ENCODE measurements around the gene PXMP2. TPM values are rescaled to one million over a fixed set of nuclear protein-coding genes. Genes with fewer than 3 reads are reported as not detected.

Gene PXMP2
- polyA plus RNA-seq, 4 donors = 47.2 to 121 (median 80.8) TPM

- H3K9me3 ChIP-seq (ENCODE audit: control insufficient read depth in 2 of 2, insufficient read depth in 1 of 2, low read depth in 1 of 2, low read length in 1 of 2) = no peaks in the 10 kb centered on the region
- FAIRE-seq (no peak), DNase-seq (no peak)
- no peaks in the 10 kb centered on the region for H3K27me3 ChIP-seq (ENCODE audit: control insufficient read depth in 3 of 3, insufficient read depth in 3 of 3, low read length in 3 of 3)
- no peak overlapping the region for H3K4me3 ChIP-seq (ENCODE audit: low read depth in 1 of 3, low read length in 3 of 3)
- H3K27ac ChIP-seq (ENCODE audit: low read depth in 1 of 3, low read length in 2 of 3) = no peak overlapping the region
- 92 to 95% (median 95%) methylated on average over 13 to 21 of the region's 21 CpGs for WGBS, 3 donors
- H3K36me3 ChIP-seq (ENCODE audit: control insufficient read depth in 3 of 3, insufficient read depth in 2 of 3, low read depth in 1 of 3, low read length in 3 of 3) = peaks cover 10 to 82% (median 19%) of the 10 kb centered on the region in 3 donors
- no peaks in the 10 kb centered on the region for H3K4me1 ChIP-seq (ENCODE audit: control insufficient read depth in 3 of 3, insufficient read depth in 2 of 3, low read depth in 1 of 3, low read length in 2 of 3)
These were observed 31.3 kb downstream of the PXMP2 start for GRCh38 chr12:132718644-132719043.

- no peak for FAIRE-seq
- H3K4me1 ChIP-seq (ENCODE audit: control insufficient read depth in 3 of 3, insufficient read depth in 2 of 3, low read depth in 1 of 3, low read length in 2 of 3) = no peaks in the 10 kb centered on the region
- 94 to 97% (median 94%) methylated on average over 31 of the region's 31 CpGs for WGBS, 3 donors
- H3K27ac ChIP-seq (ENCODE audit: low read depth in 1 of 3, low read length in 2 of 3) = no peak overlapping the region
- DNase-seq = no peak
- H3K36me3 ChIP-seq (ENCODE audit: control insufficient read depth in 3 of 3, insufficient read depth in 2 of 3, low read depth in 1 of 3, low read length in 3 of 3) = peaks cover 10 to 81% (median 24%) of the 10 kb centered on the region in 3 donors
- no peak overlapping the region for H3K4me3 ChIP-seq (ENCODE audit: low read depth in 1 of 3, low read length in 3 of 3)
- H3K9me3 ChIP-seq (ENCODE audit: control insufficient read depth in 2 of 2, insufficient read depth in 1 of 2, low read depth in 1 of 2, low read length in 1 of 2) = no peaks in the 10 kb centered on the region
- H3K27me3 ChIP-seq (ENCODE audit: control insufficient read depth in 3 of 3, insufficient read depth in 3 of 3, low read length in 3 of 3) = no peaks in the 10 kb centered on the region
These were observed 32.0 kb downstream of the PXMP2 start for GRCh38 chr12:132719141-132719953.

DNA sequence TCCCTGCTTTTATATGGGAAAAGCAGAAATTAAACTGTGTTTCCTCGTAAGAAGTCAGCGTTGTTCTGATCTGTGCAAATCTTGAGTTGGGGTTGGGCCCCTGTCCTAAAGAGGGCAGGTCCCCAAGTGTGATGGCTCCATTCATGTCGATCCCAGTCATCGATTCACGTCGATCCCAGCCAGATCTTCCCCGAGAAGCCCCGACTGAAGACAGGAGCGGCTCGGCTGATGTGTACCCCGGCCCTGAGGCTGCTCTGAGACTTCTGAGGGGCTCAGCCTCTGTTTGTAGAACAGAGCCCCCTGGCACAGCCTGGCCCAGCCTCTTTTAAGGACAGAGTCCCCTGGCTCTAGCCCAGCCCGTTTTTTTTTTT, 32.6 kb downstream of the PXMP2 start:
- Histone ChIP-seq H3K9me3 (ENCODE audit: control insufficient read depth in 2 of 2, insufficient read depth in 1 of 2, low read depth in 1 of 2, low read length in 1 of 2) (no peaks in the 10 kb centered on the region), H3K36me3 (ENCODE audit: control insufficient read depth in 3 of 3, insufficient read depth in 2 of 3, low read depth in 1 of 3, low read length in 3 of 3) (peaks cover 13 to 83% (median 26%) of the 10 kb centered on the region in 3 donors), H3K27me3 (ENCODE audit: control insufficient read depth in 3 of 3, insufficient read depth in 3 of 3, low read length in 3 of 3) (no peaks in the 10 kb centered on the region), H3K27ac (ENCODE audit: low read depth in 1 of 3, low read length in 2 of 3) (no peak overlapping the region), H3K4me3 (ENCODE audit: low read depth in 1 of 3, low read length in 3 of 3) (no peak overlapping the region), H3K4me1 (ENCODE audit: control insufficient read depth in 3 of 3, insufficient read depth in 2 of 3, low read depth in 1 of 3, low read length in 2 of 3) (no peaks in the 10 kb centered on the region)
- 93 to 94% (median 93%) methylated on average over 12 of the region's 12 CpGs for WGBS, 3 donors
- no peak for FAIRE-seq
- DNase-seq = no peak

DNA sequence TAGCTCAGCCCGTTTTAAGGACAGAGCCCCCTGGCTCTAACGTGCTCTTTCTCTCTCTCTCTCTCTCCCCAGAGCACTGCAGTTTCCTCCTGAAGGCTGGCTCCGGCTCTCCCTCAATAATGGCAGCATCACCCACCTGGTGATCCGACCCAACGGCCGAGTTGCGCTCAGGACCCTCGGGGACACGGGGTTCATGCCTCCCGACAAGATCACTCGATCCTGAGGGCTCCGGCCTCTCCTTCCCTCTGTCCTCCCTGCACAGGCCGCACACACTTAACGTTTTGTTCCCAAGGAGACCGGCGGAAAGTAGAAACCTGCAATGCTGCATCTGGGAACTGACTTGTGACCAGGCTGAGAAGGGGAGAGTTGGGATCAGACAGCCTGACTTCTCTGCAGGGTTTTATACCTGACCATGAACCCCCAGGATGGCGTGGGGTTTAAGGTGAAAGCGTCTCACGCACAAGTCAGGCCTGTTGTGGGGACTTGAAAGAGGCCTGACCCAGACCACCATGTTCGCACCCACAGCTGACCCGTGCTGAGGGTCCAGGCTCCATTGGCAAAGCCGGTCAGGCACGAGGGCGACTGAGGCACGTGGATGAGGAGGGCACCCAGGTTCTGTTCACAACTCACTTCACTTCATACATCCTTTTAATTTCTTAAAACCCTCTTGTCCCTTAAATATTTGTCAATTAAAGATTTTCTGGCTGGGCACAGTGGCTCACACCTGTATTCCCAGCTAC, 33.4 kb downstream of the PXMP2 start:
- H3K4me1 ChIP-seq (ENCODE audit: control insufficient read depth in 3 of 3, insufficient read depth in 2 of 3, low read depth in 1 of 3, low read length in 2 of 3) = no peaks in the 10 kb centered on the region
- FAIRE-seq (no peak), DNase-seq (no peak)
- no peak overlapping the region for H3K27ac ChIP-seq (ENCODE audit: low read depth in 1 of 3, low read length in 2 of 3)
- no peaks in the 10 kb centered on the region for H3K9me3 ChIP-seq (ENCODE audit: control insufficient read depth in 2 of 2, insufficient read depth in 1 of 2, low read depth in 1 of 2, low read length in 1 of 2)
- H3K27me3 ChIP-seq (ENCODE audit: control insufficient read depth in 3 of 3, insufficient read depth in 3 of 3, low read length in 3 of 3) = no peaks in the 10 kb centered on the region
- H3K4me3 ChIP-seq (ENCODE audit: low read depth in 1 of 3, low read length in 3 of 3) = no peak overlapping the region
- H3K36me3 ChIP-seq (ENCODE audit: control insufficient read depth in 3 of 3, insufficient read depth in 2 of 3, low read depth in 1 of 3, low read length in 3 of 3) = peaks cover 18 to 85% (median 32%) of the 10 kb centered on the region in 3 donors
- WGBS, 3 donors = 94 to 95% (median 95%) methylated on average over 25 of the region's 25 CpGs

GRCh38 chr12:132723015-132723763, 35.8 kb downstream of the PXMP2 start:
- 91 to 92% (median 92%) methylated on average over 30 of the region's 30 CpGs for WGBS, 3 donors
- Histone ChIP-seq H3K36me3 (ENCODE audit: control insufficient read depth in 3 of 3, insufficient read depth in 2 of 3, low read depth in 1 of 3, low read length in 3 of 3) (peaks cover 33 to 84% (median 47%) of the 10 kb centered on the region in 3 donors), H3K27ac (ENCODE audit: low read depth in 1 of 3, low read length in 2 of 3) (no peak overlapping the region), H3K27me3 (ENCODE audit: control insufficient read depth in 3 of 3, insufficient read depth in 3 of 3, low read length in 3 of 3) (no peaks in the 10 kb centered on the region), H3K9me3 (ENCODE audit: control insufficient read depth in 2 of 2, insufficient read depth in 1 of 2, low read depth in 1 of 2, low read length in 1 of 2) (no peaks in the 10 kb centered on the region), H3K4me3 (ENCODE audit: low read depth in 1 of 3, low read length in 3 of 3) (no peak overlapping the region), H3K4me1 (ENCODE audit: control insufficient read depth in 3 of 3, insufficient read depth in 2 of 3, low read depth in 1 of 3, low read length in 2 of 3) (no peaks in the 10 kb centered on the region)
- FAIRE-seq (no peak), DNase-seq (no peak)

GRCh38 chr12:132723764-132724140, 36.4 kb downstream of the PXMP2 start:
- H3K36me3 ChIP-seq (ENCODE audit: control insufficient read depth in 3 of 3, insufficient read depth in 2 of 3, low read depth in 1 of 3, low read length in 3 of 3) = peaks cover 33 to 87% (median 51%) of the 10 kb centered on the region in 3 donors
- 80 to 96% (median 90%) methylated on average over 2 of the region's 2 CpGs for WGBS, 3 donors
- no peak overlapping the region for H3K27ac ChIP-seq (ENCODE audit: low read depth in 1 of 3, low read length in 2 of 3)

GRCh38 chr12:132724506-132725241, 37.3 kb downstream of the PXMP2 start:
- Histone ChIP-seq H3K27me3 (ENCODE audit: control insufficient read depth in 3 of 3, insufficient read depth in 3 of 3, low read length in 3 of 3) (no peaks in the 10 kb centered on the region), H3K27ac (ENCODE audit: low read depth in 1 of 3, low read length in 2 of 3) (no peak overlapping the region), H3K4me3 (ENCODE audit: low read depth in 1 of 3, low read length in 3 of 3) (no peak overlapping the region), H3K9me3 (ENCODE audit: control insufficient read depth in 2 of 2, insufficient read depth in 1 of 2, low read depth in 1 of 2, low read length in 1 of 2) (no peaks in the 10 kb centered on the region), H3K36me3 (ENCODE audit: control insufficient read depth in 3 of 3, insufficient read depth in 2 of 3, low read depth in 1 of 3, low read length in 3 of 3) (peaks cover 33 to 82% (median 49%) of the 10 kb centered on the region in 3 donors), H3K4me1 (ENCODE audit: control insufficient read depth in 3 of 3, insufficient read depth in 2 of 3, low read depth in 1 of 3, low read length in 2 of 3) (no peaks in the 10 kb centered on the region)
- DNase-seq = no peak
- no peak for FAIRE-seq
- WGBS, 3 donors = 89 to 93% (median 91%) methylated on average over 30 of the region's 30 CpGs

More at GRCh38 chr12:132723764-132724140, 36.4 kb downstream of the PXMP2 start:
- Histone ChIP-seq H3K9me3 (ENCODE audit: control insufficient read depth in 2 of 2, insufficient read depth in 1 of 2, low read depth in 1 of 2, low read length in 1 of 2) (no peaks in the 10 kb centered on the region), H3K27me3 (ENCODE audit: control insufficient read depth in 3 of 3, insufficient read depth in 3 of 3, low read length in 3 of 3) (no peaks in the 10 kb centered on the region), H3K4me1 (ENCODE audit: control insufficient read depth in 3 of 3, insufficient read depth in 2 of 3, low read depth in 1 of 3, low read length in 2 of 3) (no peaks in the 10 kb centered on the region), H3K4me3 (ENCODE audit: low read depth in 1 of 3, low read length in 3 of 3) (no peak overlapping the region)
- FAIRE-seq (no peak), DNase-seq (no peak)

GRCh38 chr12:132726386-132726785, 39.0 kb downstream of the PXMP2 start:
- Histone ChIP-seq H3K4me1 (ENCODE audit: control insufficient read depth in 3 of 3, insufficient read depth in 2 of 3, low read depth in 1 of 3, low read length in 2 of 3) (no peaks in the 10 kb centered on the region), H3K9me3 (ENCODE audit: control insufficient read depth in 2 of 2, insufficient read depth in 1 of 2, low read depth in 1 of 2, low read length in 1 of 2) (no peaks in the 10 kb centered on the region), H3K36me3 (ENCODE audit: control insufficient read depth in 3 of 3, insufficient read depth in 2 of 3, low read depth in 1 of 3, low read length in 3 of 3) (peaks cover 35 to 83% (median 45%) of the 10 kb centered on the region in 3 donors), H3K27me3 (ENCODE audit: control insufficient read depth in 3 of 3, insufficient read depth in 3 of 3, low read length in 3 of 3) (no peaks in the 10 kb centered on the region), H3K27ac (ENCODE audit: low read depth in 1 of 3, low read length in 2 of 3) (no peak overlapping the region), H3K4me3 (ENCODE audit: low read depth in 1 of 3, low read length in 3 of 3) (no peak overlapping the region)
- 96 to 97% (median 96%) methylated on average over 12 of the region's 12 CpGs for WGBS, 3 donors
- DNase-seq = no peak
- no peak for FAIRE-seq

Data from small intestine (tissue), 7 donors.